Pancreas (tissue), 10 donors: ENCODE results near the gene PITRM1. TPM values are rescaled to one million over a fixed set of nuclear protein-coding genes. Genes with fewer than 3 reads are reported as not detected.

Source experiments
- ATAC-seq, 4 donors: fragments of 200-7000 bp; cut with Tn5 transposase; one replicate each; pipeline versions ENCODE4 v1.8.0 to v1.9.1; 2020; ENCODE audit warnings: mild to moderate bottlenecking in 4 of 4, moderate library complexity in 4 of 4
- DNase-seq, 6 donors: peaks; one replicate each; pipeline ENCODE4 v3.0.0-alpha.2; 2020
- FAIRE-seq: peaks from 2 replicates; lab custom pipeline; 2012; peaks lifted over from hg19 to GRCh38; lab: Jason Lieb, UNC
- H3K27ac ChIP-seq, 4 donors: fragments of 200-600 bp; sonication (generic); 1 replicate in 3 of 4; 2 replicates in 1 of 4; pipeline versions ENCODE4 v1.5.0 to v1.8.0; 2020
- H3K27me3 ChIP-seq, 4 donors: fragments of 200-600 bp; one replicate each; pipeline ENCODE4 v1.8.0; 2021
- H3K36me3 ChIP-seq, 3 donors: fragments of 200-600 bp; sonication (generic) in 1 of 3; one replicate each; pipeline versions ENCODE4 v1.5.0 to v1.8.0; 2020 to 2021
- H3K4me1 ChIP-seq, 3 donors: fragments of 200-600 bp; one replicate each; pipeline ENCODE4 v1.8.0; 2021
- H3K4me3 ChIP-seq, 4 donors: fragments of 200-600 bp; sonication (generic) in 2 of 4; one replicate each; pipeline versions ENCODE4 v1.5.0 to v1.8.0; 2020 to 2021
- H3K9me3 ChIP-seq, 4 donors: fragments of 200-600 bp; one replicate each; pipeline ENCODE4 v1.8.0; 2021
- CTCF ChIP-seq, 4 donors: fragments of 200-600 bp; sonication (generic) in 3 of 4; IDR thresholded peaks; one replicate each; pipeline versions ENCODE4 v1.5.0 to v1.8.0; 2021; ENCODE audit warnings: antibody characterized with exemption in 4 of 4
- WGBS, 2 donors: extraction: QIAGEN DNeasy Blood & Tissue Kit; methylation state at CpG; one replicate each; pipeline ENCODE4 v1.1.7; 2013; 5-methylcytosine and 5-hydroxymethylcytosine counted together
- intact Hi-C, 3 donors: fragments of 100-400 bp; cut with DNase I; formaldehyde crosslinking; loops; one replicate each; pipeline versions ENCODE4 v1.11.1 to v1.14.2; 2022
- polyA plus RNA-seq, 2 donors: library from polyadenylated mRNA; stranded (reverse); fragments of 200-250 nt; gene quantifications; one replicate each; pipeline ENCODE4 v1.2.3, GENCODE V29; 2013
- total RNA-seq, 6 donors: library from RNA; stranded (reverse); fragmentation: NEBNext Ultra II Directional in 4 of 6; extraction: Animal tissue kit (Norgen Biotek cat#: 25700) in 4 of 6; gene quantifications; one replicate each; pipeline versions ENCODE4 v1.2.1 to v1.2.4, GENCODE V29; 2021 to 2023
- donor health status: healthy with polysubstance abuse.
- donor health status: DM: no; HTN: no; CAD: no; lungs with moderate emphysema.
- donor health status: DM: no; HTN: no; CAD: no.
- donor health status: control.
- donor health status: control.
- donor health status: Bipolar disorder and iron deficiency.
- donor health status: DM: yes; HTN: yes; CAD: no.
- donor health status: DM: no; HTN: no; CAD: no.
- donor health status: DM: no; HTN: no; CAD: no.
- donor health status: DM: yes; HTN: yes; CAD: no.

PITRM1 gene
- total and polyA plus RNA-seq, 8 donors = 24.7 to 73.6 (median 31.5) TPM

GRCh38 chr10:3136336-3136735 lies 36.2 kb downstream of the PITRM1 start:
- H3K27ac ChIP-seq = no peak overlapping the region

GRCh38 chr10:3135006-3135405 lies 37.6 kb downstream of the PITRM1 start:
- Histone ChIP-seq H3K9me3 (no peaks in the 10 kb centered on the region), H3K4me3 (no peak overlapping the region), H3K4me1 (no peaks in the 10 kb centered on the region), H3K27me3 (no peaks in the 10 kb centered on the region), H3K36me3 (peaks cover 0 to 34% (median 26%) of the 10 kb centered on the region in 3 donors), H3K27ac (no peak overlapping the region)
- ATAC-seq (no peak), FAIRE-seq (no peak), DNase-seq (no peak)
- 57 to 94% methylated on average over 3 of the region's 3 CpGs for WGBS, 2 donors
- intact Hi-C loops = no loop called here
- TF ChIP-seq CTCF (IDR thresholded peaks at IDR 0.05) = no peak

More at GRCh38 chr10:3136336-3136735, 36.2 kb downstream of the PITRM1 start:
- H3K9me3 ChIP-seq = no peaks in the 10 kb centered on the region
- FAIRE-seq (no peak), DNase-seq (no peak), ATAC-seq (peak; percentile 43 to 73 (median 60))
- WGBS, 2 donors = 75 to 85% methylated on average over 14 of the region's 14 CpGs
- H3K4me1 ChIP-seq = no peaks in the 10 kb centered on the region
- H3K27me3 ChIP-seq = no peaks in the 10 kb centered on the region
- no peak for TF ChIP-seq CTCF (IDR thresholded peaks at IDR 0.05)
- H3K36me3 ChIP-seq = peaks cover 0 to 46% (median 26%) of the 10 kb centered on the region in 3 donors
- no peak overlapping the region for H3K4me3 ChIP-seq
- intact Hi-C loops = no loop called here

- intact Hi-C loops = no loop called here
- H3K36me3 ChIP-seq = peaks cover 0 to 24% (median 20%) of the 10 kb centered on the region in 3 donors
- TF ChIP-seq CTCF (IDR thresholded peaks at IDR 0.05) = no peak
- H3K27ac ChIP-seq = no peak overlapping the region
- FAIRE-seq (no peak), DNase-seq (no peak), ATAC-seq (no peak)
- no peaks in the 10 kb centered on the region for H3K4me1 ChIP-seq
- WGBS, 2 donors = 76 to 78% methylated on average over 5 of the region's 5 CpGs
- no peak overlapping the region for H3K4me3 ChIP-seq
- H3K27me3 ChIP-seq = no peaks in the 10 kb centered on the region
- no peaks in the 10 kb centered on the region for H3K9me3 ChIP-seq
Measured at GRCh38 chr10:3133948-3134347, 38.6 kb downstream of the PITRM1 start.

GRCh38 chr10:3132036-3133025 lies 40.3 kb downstream of the PITRM1 start:
- Histone ChIP-seq H3K27ac (no peak overlapping the region), H3K4me3 (no peak overlapping the region), H3K27me3 (no peaks in the 10 kb centered on the region), H3K4me1 (no peaks in the 10 kb centered on the region), H3K9me3 (no peaks in the 10 kb centered on the region), H3K36me3 (peaks cover 0 to 10% (median 9%) of the 10 kb centered on the region in 3 donors)
- intact Hi-C loops = no loop called here
- FAIRE-seq (no peak), ATAC-seq (no peak), DNase-seq (no peak)
- WGBS, 2 donors = 90% methylated on average over 22 of the region's 22 CpGs
- TF ChIP-seq CTCF (IDR thresholded peaks at IDR 0.05) = no peak
